ENCODE data around the gene HLCS. TPM values are rescaled to one million over a fixed set of nuclear protein-coding genes. Genes with fewer than 3 reads are reported as not detected.

Gene HLCS
- total RNA-seq, 6 experiments from 2014 or later: 12.6 to 19.1 (median 16.0) TPM

- intact Hi-C loops (cut with DNase I): no loop called here
- TF ChIP-seq POLR2A (IDR thresholded peaks at IDR 0.05): no peak
- no peak for TF ChIP-seq CTCF (IDR thresholded peaks at IDR 0.05)
- Histone ChIP-seq H3K27me3 (no peaks in the 10 kb centered on the region), H3K4me3 (no peak overlapping the region), H3K4me1 (no peaks in the 10 kb centered on the region), H3K36me3 (no peaks in the 10 kb centered on the region), H3K27ac (no peak overlapping the region), H3K9me3 (no peaks in the 10 kb centered on the region)
- 80% methylated on average over 7 of the region's 7 CpGs for WGBS (ENCODE audit: insufficient coverage, low coverage, low lambda C conversion rate, missing lambda C conversion rate)
- ATAC-seq (no peak), DNase-seq (no peak)
Measured at GRCh38 chr21:36721817-36722216, 244.7 kb downstream of the HLCS start.

- intact Hi-C loops (cut with DNase I): no loop called here
- DNase-seq (peak in 1 of 3 donors; percentile 28), ATAC-seq (no peak)
- Histone ChIP-seq H3K4me1 (no peaks in the 10 kb centered on the region), H3K27ac (no peak overlapping the region), H3K27me3 (peaks cover 4 to 6% of the 10 kb centered on the region in 2 donors), H3K9me3 (no peaks in the 10 kb centered on the region), H3K36me3 (no peaks in the 10 kb centered on the region), H3K4me3 (no peak overlapping the region)
- no peak for TF ChIP-seq POLR2A (IDR thresholded peaks at IDR 0.05)
- TF ChIP-seq CTCF (IDR thresholded peaks at IDR 0.05): no peak
- 57% methylated on average over 2 of the region's 10 CpGs for WGBS (ENCODE audit: insufficient coverage, low coverage, low lambda C conversion rate, missing lambda C conversion rate)
Measured at GRCh38 chr21:36719614-36720013, 246.9 kb downstream of the HLCS start.

- Histone ChIP-seq H3K27ac (no peak overlapping the region), H3K9me3 (no peaks in the 10 kb centered on the region), H3K27me3 (peaks cover 4 to 6% of the 10 kb centered on the region in 2 donors), H3K4me1 (no peaks in the 10 kb centered on the region), H3K36me3 (no peaks in the 10 kb centered on the region), H3K4me3 (no peak overlapping the region)
- 50% methylated on average over 1 of the region's 18 CpGs for WGBS (ENCODE audit: insufficient coverage, low coverage, low lambda C conversion rate, missing lambda C conversion rate)
- ATAC-seq (peak in 1 of 4 donors; percentile 20), DNase-seq (peak in 2 of 3 donors; percentile 33 to 41)
- intact Hi-C loops (cut with DNase I): no loop called here
- TF ChIP-seq CTCF (IDR thresholded peaks at IDR 0.05) (no peak), POLR2A (IDR thresholded peaks at IDR 0.05) (no peak)
Measured at GRCh38 chr21:36718951-36719501, 247.4 kb downstream of the HLCS start.

- WGBS (ENCODE audit: insufficient coverage, low coverage, low lambda C conversion rate, missing lambda C conversion rate): 74% methylated on average over 4 of the region's 6 CpGs
- H3K4me1 ChIP-seq: no peaks in the 10 kb centered on the region
- peaks cover 4 to 14% of the 10 kb centered on the region in 2 donors for H3K27me3 ChIP-seq
- no peaks in the 10 kb centered on the region for H3K36me3 ChIP-seq
- H3K27ac ChIP-seq: no peak overlapping the region
- H3K9me3 ChIP-seq: no peaks in the 10 kb centered on the region
- TF ChIP-seq CTCF (IDR thresholded peaks at IDR 0.05): no peak
- H3K4me3 ChIP-seq: no peak overlapping the region
- DNase-seq: no peak
- intact Hi-C loops (cut with DNase I): no loop called here
- no peak for ATAC-seq
Measured at GRCh38 chr21:36717976-36718375, 248.5 kb downstream of the HLCS start.

GRCh38 chr21:36716836-36717235 is 249.6 kb downstream of the HLCS start:
- DNase-seq: no peak
- Histone ChIP-seq H3K36me3 (no peaks in the 10 kb centered on the region), H3K27me3 (peaks cover 4 to 22% of the 10 kb centered on the region in 2 donors), H3K4me1 (no peaks in the 10 kb centered on the region), H3K27ac (no peak overlapping the region), H3K9me3 (no peaks in the 10 kb centered on the region), H3K4me3 (no peak overlapping the region)
- TF ChIP-seq CTCF (IDR thresholded peaks at IDR 0.05) (no peak), POLR2A (IDR thresholded peaks at IDR 0.05) (no peak)
- WGBS (ENCODE audit: insufficient coverage, low coverage, low lambda C conversion rate, missing lambda C conversion rate): 51% methylated on average over 9 of the region's 9 CpGs
- ATAC-seq: no peak
- intact Hi-C loops (cut with DNase I): no loop called here

Data from right lobe of liver (tissue), 6 donors.